ENCODE results near the gene SLC44A5. TPM values are rescaled to one million over a fixed set of nuclear protein-coding genes. Genes with fewer than 3 reads are reported as not detected.

SLC44A5 gene
- total RNA-seq, 1 donor from 2014 or later, result 0.69 TPM

GRCh38 chr1:75528001-75528400, 82.9 kb downstream of the SLC44A5 start:
- TF ChIP-seq CTCF (IDR thresholded peaks at IDR 0.05), result no peak
- H3K27ac Mint-ChIP-seq, result no peak overlapping the region
- POLR2A ChIA-PET, result no interaction called here
- DNase-seq, result no peak
- intact Hi-C loops (cut with micrococcal nuclease), result no loop called here
- H3K4me1 Mint-ChIP-seq, result no peaks in the 10 kb centered on the region
- no peak overlapping the region for H3K4me3 Mint-ChIP-seq
- H3K27me3 Mint-ChIP-seq, result no peaks in the 10 kb centered on the region
- CTCF ChIA-PET, result no interaction called here
- no peak for ATAC-seq (ENCODE audit: low read depth)
- peaks cover 6% of the 10 kb centered on the region for H3K9me3 Mint-ChIP-seq
- H3K36me3 Mint-ChIP-seq (ENCODE audit: low read depth), result no peaks in the 10 kb centered on the region

GRCh38 chr1:75522389-75522788, 88.5 kb downstream of the SLC44A5 start:
- TF ChIP-seq CTCF (IDR thresholded peaks at IDR 0.05), result no peak
- intact Hi-C loops (cut with micrococcal nuclease), result no loop called here
- H3K4me1 Mint-ChIP-seq, result no peaks in the 10 kb centered on the region
- ATAC-seq (ENCODE audit: low read depth) (no peak), DNase-seq (no peak)
- no peaks in the 10 kb centered on the region for H3K36me3 Mint-ChIP-seq (ENCODE audit: low read depth)
- POLR2A ChIA-PET, result no interaction called here
- H3K27ac Mint-ChIP-seq, result no peak overlapping the region
- peaks cover 6% of the 10 kb centered on the region for H3K9me3 Mint-ChIP-seq
- H3K4me3 Mint-ChIP-seq, result no peak overlapping the region
- no peaks in the 10 kb centered on the region for H3K27me3 Mint-ChIP-seq
- CTCF ChIA-PET, result no interaction called here

- no peak for TF ChIP-seq CTCF (IDR thresholded peaks at IDR 0.05)
- peaks cover 6% of the 10 kb centered on the region for H3K9me3 Mint-ChIP-seq
- intact Hi-C loops (cut with micrococcal nuclease), result no loop called here
- no peaks in the 10 kb centered on the region for H3K36me3 Mint-ChIP-seq (ENCODE audit: low read depth)
- CTCF ChIA-PET, result no interaction called here
- no peak overlapping the region for H3K27ac Mint-ChIP-seq
- no peaks in the 10 kb centered on the region for H3K27me3 Mint-ChIP-seq
- H3K4me1 Mint-ChIP-seq, result no peaks in the 10 kb centered on the region
- POLR2A ChIA-PET, result no interaction called here
- ATAC-seq (ENCODE audit: low read depth) (no peak), DNase-seq (no peak)
- no peak overlapping the region for H3K4me3 Mint-ChIP-seq
Observed at GRCh38 chr1:75521658-75522057, 89.3 kb downstream of the SLC44A5 start.

- POLR2A ChIA-PET, result no interaction called here
- H3K27ac Mint-ChIP-seq, result no peak overlapping the region
- H3K9me3 Mint-ChIP-seq, result peaks cover 6% of the 10 kb centered on the region
- CTCF ChIA-PET, result no interaction called here
- no peaks in the 10 kb centered on the region for H3K4me1 Mint-ChIP-seq
- H3K27me3 Mint-ChIP-seq, result no peaks in the 10 kb centered on the region
- H3K36me3 Mint-ChIP-seq (ENCODE audit: low read depth), result no peaks in the 10 kb centered on the region
- ATAC-seq (ENCODE audit: low read depth) (no peak), DNase-seq (no peak)
- no peak for TF ChIP-seq CTCF (IDR thresholded peaks at IDR 0.05)
- H3K4me3 Mint-ChIP-seq, result no peak overlapping the region
- intact Hi-C loops (cut with micrococcal nuclease), result no loop called here
Observed at GRCh38 chr1:75520862-75521475, 89.9 kb downstream of the SLC44A5 start.

GRCh38 chr1:75519651-75520427, 91.1 kb downstream of the SLC44A5 start:
- Mint-ChIP-seq H3K27ac (no peak overlapping the region), H3K27me3 (no peaks in the 10 kb centered on the region), H3K9me3 (peaks cover 6% of the 10 kb centered on the region), H3K4me1 (no peaks in the 10 kb centered on the region), H3K36me3 (ENCODE audit: low read depth) (no peaks in the 10 kb centered on the region), H3K4me3 (no peak overlapping the region)
- ChIA-PET CTCF (no interaction called here), POLR2A (no interaction called here)
- DNase-seq (no peak), ATAC-seq (ENCODE audit: low read depth) (no peak)
- TF ChIP-seq CTCF (IDR thresholded peaks at IDR 0.05), result no peak
- intact Hi-C loops (cut with micrococcal nuclease), result no loop called here

All from activated B cell treated with CpG ODN at 0.5 μM for 24 hours (primary cell).